IMR-90 (cell line): ENCODE measurements around the gene METTL18. TPM values are rescaled to one million over a fixed set of nuclear protein-coding genes. Genes with fewer than 3 reads are reported as not detected.

Source experiments
- ATAC-seq: fragments of 200-7000 bp; cut with Tn5 transposase; 2 replicates; pipeline ENCODE4 v1.9.1; 2020; ENCODE audit warnings: low read depth, mild to moderate bottlenecking, moderate library complexity
- BruUV-seq: library from RNA; stranded (reverse); fragments of 400-500 nt; replicated peaks from 2 replicates; lab custom pipeline; 2021; lab: Mats Ljungman, UMichigan
- CTCF ChIA-PET: fragments of 300-600 bp; formaldehyde crosslinking; extraction: SDS; loops from one replicate; lab custom pipeline; 2021; ENCODE audit warnings: antibody characterized with exemption; lab: Yijun Ruan, JAX
- POLR2A ChIA-PET: fragments of 300-600 bp; sonication (Branson Sonifier 250); formaldehyde crosslinking; loops from one replicate; lab custom pipeline; 2022; ENCODE audit warnings: antibody characterized with exemption; ENCODE audit not compliant: unreplicated experiment; lab: Charles Lee
- DNase-seq: peaks from one replicate; pipeline ENCODE4 v3.0.0; 2013
- H2AFZ ChIP-seq: replicated peaks from 2 replicates; pipeline ENCODE3; 2013; ENCODE audit warnings: low read length, mild to moderate bottlenecking; ENCODE audit not compliant: poor library complexity
- H2AK5ac ChIP-seq: 2 replicates; pipeline ENCODE4 v1.6.1; 2013; ENCODE audit warnings: low read depth, low read length, inconsistent platforms
- H2AK9ac ChIP-seq: replicated peaks from 2 replicates; pipeline ENCODE3; 2013; ENCODE audit warnings: mild to moderate bottlenecking, low read depth, low read length, moderate library complexity; ENCODE audit not compliant: poor library complexity
- H2BK120ac ChIP-seq: 2 replicates; pipeline ENCODE4 v1.6.1; 2013; ENCODE audit warnings: low read depth, low read length, inconsistent platforms
- H2BK15ac ChIP-seq: 3 replicates; pipeline ENCODE4 v1.6.1; 2013; ENCODE audit warnings: low read depth, low read length, inconsistent platforms
- H2BK20ac ChIP-seq: 2 replicates; pipeline ENCODE4 v1.6.1; 2013; ENCODE audit warnings: low read depth, mild to moderate bottlenecking, inconsistent platforms, low read length, moderate library complexity
- H2BK5ac ChIP-seq: 2 replicates; pipeline ENCODE4 v1.6.1; 2013; ENCODE audit warnings: mild to moderate bottlenecking, low read depth, low read length, inconsistent platforms; ENCODE audit not compliant: poor library complexity, severe bottlenecking
- H3K14ac ChIP-seq: replicated peaks from 2 replicates; pipeline ENCODE4 v1.6.1; 2013; ENCODE audit warnings: low read depth, low read length, inconsistent platforms
- H3K18ac ChIP-seq: 2 replicates; pipeline ENCODE4 v1.6.1; 2013; ENCODE audit warnings: low read depth, low read length, control low read depth
- H3K23ac ChIP-seq: 2 replicates; pipeline ENCODE4 v1.6.1; 2013; ENCODE audit warnings: low read depth, low read length, inconsistent platforms
- H3K27ac ChIP-seq: 2 replicates; pipeline ENCODE4 v1.5.1; 2013; ENCODE audit warnings: mild to moderate bottlenecking, control low read depth, low read length; ENCODE audit not compliant: insufficient read depth
- H3K27me3 ChIP-seq: 2 replicates; pipeline ENCODE4 v1.6.1; 2013; ENCODE audit warnings: low read length; ENCODE audit not compliant: control insufficient read depth, insufficient read depth
- H3K36me3 ChIP-seq: 2 replicates; pipeline ENCODE4 v1.6.1; 2013; ENCODE audit warnings: low read length, mixed read lengths; ENCODE audit not compliant: control insufficient read depth, insufficient read depth
- H3K4ac ChIP-seq: 2 replicates; pipeline ENCODE4 v1.6.1; 2013; ENCODE audit warnings: low read depth, low read length, inconsistent platforms
- H3K4me1 ChIP-seq: 2 replicates; pipeline ENCODE4 v1.6.1; 2013; ENCODE audit warnings: low read length, mixed read lengths; ENCODE audit not compliant: control insufficient read depth, insufficient read depth
- H3K4me2 ChIP-seq: 2 replicates; pipeline ENCODE4 v1.6.1; 2013; ENCODE audit warnings: low read depth, mild to moderate bottlenecking, control low read depth, low read length, moderate library complexity
- H3K4me3 ChIP-seq: 2 replicates; pipeline ENCODE4 v1.5.1; 2013; ENCODE audit warnings: low read depth, mild to moderate bottlenecking, control low read depth, low read length, moderate library complexity; ENCODE audit not compliant: insufficient read depth
- H3K56ac ChIP-seq: 2 replicates; pipeline ENCODE4 v1.6.1; 2013; ENCODE audit warnings: low read length, inconsistent platforms; ENCODE audit not compliant: insufficient read depth; ENCODE audit errors: extremely low read depth
- H3K79me1 ChIP-seq, 2 experiments: 2 replicates each; pipeline ENCODE4 v1.6.1; 2013; ENCODE audit warnings: low read length in 2 of 2, inconsistent platforms in 1 of 2, low read depth in 1 of 2
- H3K9ac ChIP-seq: 2 replicates; pipeline ENCODE4 v1.6.1; 2013; ENCODE audit warnings: low read depth, low read length, control low read depth
- H3K9me1 ChIP-seq: 2 replicates; pipeline ENCODE4 v1.6.1; 2013; ENCODE audit warnings: low read length, inconsistent platforms; ENCODE audit not compliant: insufficient read depth
- H3K9me3 ChIP-seq: 2 replicates; pipeline ENCODE4 v1.6.1; 2013; ENCODE audit warnings: low read length; ENCODE audit not compliant: control insufficient read depth, insufficient read depth
- H4K20me1 ChIP-seq: 2 replicates; pipeline ENCODE4 v1.6.1; 2013; ENCODE audit warnings: low read length, inconsistent platforms; ENCODE audit not compliant: insufficient read depth
- H4K5ac ChIP-seq: 2 replicates; pipeline ENCODE4 v1.6.1; 2013; ENCODE audit warnings: mild to moderate bottlenecking, low read depth, low read length, control low read depth
- H4K8ac ChIP-seq, 2 experiments: 2 replicates each; pipeline ENCODE4 v1.6.1; 2013; ENCODE audit warnings: low read depth in 2 of 2, low read length in 2 of 2, control low read depth in 1 of 2, inconsistent platforms in 1 of 2
- H4K91ac ChIP-seq: 2 replicates; pipeline ENCODE4 v1.6.1; 2013; ENCODE audit warnings: low read depth, low read length, inconsistent platforms; ENCODE audit not compliant: insufficient read depth
- FOS ChIP-seq: fragments of 150-350 bp; IDR thresholded peaks from 2 replicates; pipeline ENCODE4 v1.6.1; 2016; ENCODE audit warnings: low read depth, low read length
- MAFK ChIP-seq: IDR thresholded peaks from 2 replicates; pipeline ENCODE4 v1.6.1; 2012; ENCODE audit warnings: low read depth, low read length, improper control_type of control experiment
- MAZ ChIP-seq: IDR thresholded peaks from 2 replicates; pipeline ENCODE4 v1.6.1; 2012; ENCODE audit warnings: low read depth, mild to moderate bottlenecking, low read length, improper control_type of control experiment, moderate library complexity, borderline replicate concordance
- MXI1 ChIP-seq: IDR thresholded peaks from 2 replicates; pipeline ENCODE4 v1.6.1; 2012; ENCODE audit warnings: low read depth, mild to moderate bottlenecking, low read length, moderate library complexity, borderline replicate concordance
- NFE2L2 ChIP-seq: fragments of 150-350 bp; IDR thresholded peaks from 2 replicates; pipeline ENCODE4 v1.6.1; 2016; ENCODE audit warnings: low read depth, mild to moderate bottlenecking, low read length
- POLR2A ChIP-seq: IDR thresholded peaks from 2 replicates; pipeline ENCODE4 v1.6.1; 2012; ENCODE audit warnings: mild to moderate bottlenecking, low read depth, low read length
- WGBS, 2 experiments: methylation state at CpG; one replicate each; pipeline versions ENCODE4 v1.1.5 to v1.1.7; 2013; ENCODE audit warnings: missing lambda C conversion rate in 2 of 2; ENCODE audit not compliant: insufficient read length in 1 of 2; ENCODE audit errors: extremely low coverage in 2 of 2; 5-methylcytosine and 5-hydroxymethylcytosine counted together
- dilution Hi-C: fragments of 300-500 bp; cut with HindIII; formaldehyde crosslinking; loops from one replicate; pipeline ENCODE4 v1.14.3; 2018; ENCODE audit warnings: low sequenced_read_pairs; ENCODE audit not compliant: unreplicated experiment
- in situ Hi-C: fragments of 300-500 bp; cut with MboI; formaldehyde crosslinking; loops from 3 replicates; pipeline ENCODE4 v1.14.3; 2019; ENCODE audit warnings: low sequenced_read_pairs, inconsistent platforms, mixed read lengths
- intact Hi-C: fragments of 100-400 bp; cut with micrococcal nuclease; formaldehyde crosslinking; loops from 2 replicates; pipeline ENCODE4 v1.10.0; 2022
- polyA plus RNA-seq, 3 experiments: library from polyadenylated mRNA; depleted of rRNA; stranded (reverse); fragments of >200 nt; gene quantifications; 2 replicates each; pipeline ENCODE4 v1.2.3, GENCODE V29; 2012; ENCODE audit warnings: low replicate concordance in 1 of 3
- total RNA-seq: library from RNA; depleted of rRNA; stranded (reverse); fragments of >200 nt; gene quantifications from 2 replicates; pipeline ENCODE4 v1.2.3, GENCODE V29; 2012

Gene METTL18
- total and polyA plus RNA-seq, 2 of the 4 experiments (the other 2 are of a cell fraction), result 2.9 to 3.4 TPM

DNA sequence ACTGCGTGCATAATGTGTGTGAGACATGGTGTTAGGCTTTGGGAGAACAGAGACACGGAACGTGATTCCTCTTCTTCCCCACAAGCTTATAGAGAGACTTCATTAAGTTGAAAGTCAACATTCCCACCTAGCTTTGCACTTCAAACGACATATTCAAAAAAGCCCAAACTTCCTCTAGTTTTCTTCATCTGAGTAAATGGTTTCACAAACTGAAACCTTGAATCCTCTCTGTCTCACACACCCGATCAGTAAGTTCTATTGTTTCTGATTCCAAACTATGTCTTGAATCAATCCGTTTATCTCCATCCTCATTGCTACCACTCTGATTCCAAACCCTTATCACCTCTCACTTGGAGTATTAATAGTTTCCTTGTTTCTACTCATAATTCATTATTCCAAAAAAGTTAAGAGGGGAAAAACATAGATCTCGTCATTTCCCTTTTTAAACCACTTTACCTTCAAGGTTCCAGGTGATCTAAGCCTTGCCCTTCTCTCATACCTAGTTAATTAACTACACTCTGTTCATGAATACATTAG lies 1.6 kb upstream of the METTL18 start:
- Histone ChIP-seq H3K18ac (no peak overlapping the region), H3K36me3 (no peaks in the 10 kb centered on the region), H4K8ac (peak overlapping the region in 1 of 2 experiments; percentile 9; a peak in 1 of 4 replicates), H2BK15ac (no peak overlapping the region), H3K27me3 (no peaks in the 10 kb centered on the region), H3K27ac (no peak overlapping the region), H3K79me1 (peaks cover 15 to 21% of the 10 kb centered on the region in 2 experiments), H3K4ac (no peak overlapping the region), H3K9me3 (no peaks in the 10 kb centered on the region), H2BK120ac (no peak overlapping the region), H3K23ac (no peak overlapping the region), H3K4me3 (no peak overlapping the region), H3K9ac (no peak overlapping the region), H3K14ac (no peak overlapping the region), H3K56ac (no peak overlapping the region), H3K9me1 (peaks cover 2% of the 10 kb centered on the region; the same call in 1 of the 2 replicates), H4K5ac (no peak overlapping the region), H2BK20ac (no peak overlapping the region), H2AK9ac (no peak overlapping the region), H4K20me1 (no peaks in the 10 kb centered on the region), H2AFZ (no peak overlapping the region), H3K4me2 (no peak overlapping the region), H2AK5ac (no peak overlapping the region), H3K4me1 (no peaks in the 10 kb centered on the region; the same call in 1 of the 2 replicates), H2BK5ac (no peak overlapping the region), H4K91ac (no peak overlapping the region)
- intact Hi-C loops (no loop called here), dilution Hi-C loops (no loop called here), in situ Hi-C loops (no loop called here)
- DNase-seq (no peak), ATAC-seq (no peak)
- TF ChIP-seq NFE2L2, result no peak
- no peak for TF ChIP-seq MAZ
- no peak for TF ChIP-seq MAFK
- no peak for TF ChIP-seq POLR2A
- TF ChIP-seq MXI1, result no peak
- TF ChIP-seq FOS, result no peak
- CTCF ChIA-PET, result no interaction called here
- no TSS peak for BruUV-seq
- POLR2A ChIA-PET, result no interaction called here
- WGBS, 2 experiments, result 90% methylated on average over 2 of the region's 7 CpGs; no CpG with 5 or more reads in 1 of the 2 experiments
